ENCODE measurements around the gene HOXA1.

Gene HOXA1

DNA sequence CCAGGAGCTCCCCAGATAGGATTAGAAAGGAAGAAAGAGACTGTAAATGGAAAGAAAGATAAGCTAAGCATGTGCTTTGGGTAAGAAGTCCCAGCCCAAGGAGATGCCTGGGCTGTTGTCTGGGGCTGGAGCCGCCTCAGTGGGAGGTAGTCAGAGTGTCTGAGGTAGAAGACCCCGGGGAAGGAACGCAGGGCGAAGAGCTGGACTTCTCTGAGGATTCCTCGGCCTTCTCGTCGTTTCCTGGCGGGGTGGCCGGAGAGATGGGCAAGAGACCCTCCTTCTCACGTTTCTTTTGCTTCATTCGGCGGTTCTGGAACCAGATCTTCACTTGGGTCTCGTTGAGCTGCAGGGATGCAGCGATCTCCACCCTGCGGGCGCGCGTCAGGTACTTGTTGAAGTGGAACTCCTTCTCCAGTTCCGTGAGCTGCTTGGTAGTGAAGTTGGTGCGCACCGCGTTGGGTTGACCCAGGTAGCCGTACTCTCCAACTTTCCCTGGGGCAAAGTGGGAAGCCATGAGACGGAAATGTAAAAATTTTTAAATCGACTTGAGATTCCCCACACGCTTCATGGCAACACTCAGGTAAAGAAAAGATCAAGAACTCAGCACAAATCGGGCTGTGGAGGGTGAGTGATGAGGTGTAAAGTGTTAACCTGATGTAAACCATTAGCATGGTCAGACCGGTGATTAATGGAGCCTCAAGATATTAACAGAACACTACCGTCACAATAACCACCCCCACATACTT, 1.3 kb downstream of the HOXA1 start:
- peak overlapping the region; percentile 77 for H3K4me3 ChIP-seq (ENCODE audit: low read depth, low read length)
- H3K27me3 ChIP-seq (ENCODE audit: control insufficient read depth, insufficient read depth, low read length) = peaks cover 99% of the 10 kb centered on the region

DNA sequence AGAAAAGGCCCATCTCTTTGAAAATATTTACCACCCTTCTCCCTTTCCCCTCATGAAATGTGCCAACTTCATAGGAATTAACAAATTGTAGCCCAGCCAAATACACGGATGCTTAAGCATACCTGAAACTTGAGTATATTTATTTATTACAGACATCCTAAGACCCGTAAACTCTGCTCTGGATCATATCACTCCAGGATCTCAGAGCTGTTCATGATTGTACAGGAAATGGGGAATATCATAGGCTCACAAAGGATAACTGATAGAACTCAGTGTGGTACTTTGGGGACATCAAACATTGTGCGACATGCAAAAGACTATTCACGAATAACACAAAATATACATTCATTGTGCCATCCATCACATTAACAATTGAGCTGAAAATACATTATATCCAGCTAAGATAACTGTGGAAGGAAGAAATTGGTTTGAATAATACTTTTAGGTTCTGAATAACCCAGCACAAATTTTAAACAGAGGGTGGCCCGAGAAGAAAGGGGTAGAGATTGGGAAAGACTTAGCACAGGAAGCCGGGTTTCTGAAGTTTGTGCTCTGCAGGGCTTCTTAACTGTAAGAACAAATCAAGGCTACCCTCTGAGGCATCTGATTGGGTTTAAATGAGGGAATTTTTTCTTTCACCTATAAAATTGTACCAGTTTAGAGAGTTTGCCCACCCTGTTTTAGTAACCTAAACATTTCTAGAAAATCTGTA, 2.5 kb downstream of the HOXA1 start:
- no peak overlapping the region; the same call in 1 of the 2 replicates for H3K27ac ChIP-seq (ENCODE audit: low read depth, low read length)
- H3K27me3 ChIP-seq (ENCODE audit: control insufficient read depth, insufficient read depth, low read length) = peaks cover 99% of the 10 kb centered on the region
- H3K36me3 ChIP-seq (ENCODE audit: control insufficient read depth, insufficient read depth, low read length) = no peaks in the 10 kb centered on the region
- H3K9me3 ChIP-seq (ENCODE audit: control insufficient read depth, insufficient read depth, low read depth, low read length) = no peaks in the 10 kb centered on the region
- H3K9ac ChIP-seq (ENCODE audit: low read length) = peak overlapping the region; percentile 5
- H3K4me3 ChIP-seq (ENCODE audit: low read depth, low read length) = peak overlapping the region; percentile 77; the same call in 1 of the 2 replicates
- H3K4me1 ChIP-seq (ENCODE audit: control insufficient read depth, insufficient read depth, low read length) = peaks cover 60% of the 10 kb centered on the region

More for the DNA sequence above, 1.3 kb downstream of the HOXA1 start:
- H3K4me1 ChIP-seq (ENCODE audit: control insufficient read depth, insufficient read depth, low read length) = peaks cover 60% of the 10 kb centered on the region
- H3K36me3 ChIP-seq (ENCODE audit: control insufficient read depth, insufficient read depth, low read length) = no peaks in the 10 kb centered on the region
- peak overlapping the region; percentile 65 for H3K9ac ChIP-seq (ENCODE audit: low read length)
- H3K9me3 ChIP-seq (ENCODE audit: control insufficient read depth, insufficient read depth, low read depth, low read length) = no peaks in the 10 kb centered on the region
- H3K27ac ChIP-seq (ENCODE audit: low read depth, low read length) = no peak overlapping the region

DNA sequence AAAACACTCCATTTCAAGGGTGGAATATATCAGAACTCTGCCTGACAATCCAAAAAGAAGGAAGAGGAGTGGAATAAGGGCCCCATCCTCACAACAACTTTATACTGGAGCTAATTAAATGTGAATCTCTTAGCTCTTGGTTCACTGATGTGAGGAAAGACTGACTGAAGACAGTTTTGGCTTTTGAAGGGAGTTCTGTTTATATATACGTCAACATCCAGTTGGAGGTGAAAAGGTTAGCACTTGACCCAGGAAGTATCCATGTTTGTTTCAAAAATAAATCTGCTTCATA, 3.0 kb downstream of the HOXA1 start:
- Histone ChIP-seq H3K9ac (ENCODE audit: low read length) (peak overlapping the region; percentile 18), H3K36me3 (ENCODE audit: control insufficient read depth, insufficient read depth, low read length) (no peaks in the 10 kb centered on the region), H3K27ac (ENCODE audit: low read depth, low read length) (peak overlapping the region; percentile 36; the same call in 1 of the 2 replicates), H3K4me3 (ENCODE audit: low read depth, low read length) (peak overlapping the region; percentile 26; the same call in 1 of the 2 replicates), H3K9me3 (ENCODE audit: control insufficient read depth, insufficient read depth, low read depth, low read length) (no peaks in the 10 kb centered on the region), H3K27me3 (ENCODE audit: control insufficient read depth, insufficient read depth, low read length) (peaks cover 99% of the 10 kb centered on the region), H3K4me1 (ENCODE audit: control insufficient read depth, insufficient read depth, low read length) (peaks cover 55% of the 10 kb centered on the region)

DNA sequence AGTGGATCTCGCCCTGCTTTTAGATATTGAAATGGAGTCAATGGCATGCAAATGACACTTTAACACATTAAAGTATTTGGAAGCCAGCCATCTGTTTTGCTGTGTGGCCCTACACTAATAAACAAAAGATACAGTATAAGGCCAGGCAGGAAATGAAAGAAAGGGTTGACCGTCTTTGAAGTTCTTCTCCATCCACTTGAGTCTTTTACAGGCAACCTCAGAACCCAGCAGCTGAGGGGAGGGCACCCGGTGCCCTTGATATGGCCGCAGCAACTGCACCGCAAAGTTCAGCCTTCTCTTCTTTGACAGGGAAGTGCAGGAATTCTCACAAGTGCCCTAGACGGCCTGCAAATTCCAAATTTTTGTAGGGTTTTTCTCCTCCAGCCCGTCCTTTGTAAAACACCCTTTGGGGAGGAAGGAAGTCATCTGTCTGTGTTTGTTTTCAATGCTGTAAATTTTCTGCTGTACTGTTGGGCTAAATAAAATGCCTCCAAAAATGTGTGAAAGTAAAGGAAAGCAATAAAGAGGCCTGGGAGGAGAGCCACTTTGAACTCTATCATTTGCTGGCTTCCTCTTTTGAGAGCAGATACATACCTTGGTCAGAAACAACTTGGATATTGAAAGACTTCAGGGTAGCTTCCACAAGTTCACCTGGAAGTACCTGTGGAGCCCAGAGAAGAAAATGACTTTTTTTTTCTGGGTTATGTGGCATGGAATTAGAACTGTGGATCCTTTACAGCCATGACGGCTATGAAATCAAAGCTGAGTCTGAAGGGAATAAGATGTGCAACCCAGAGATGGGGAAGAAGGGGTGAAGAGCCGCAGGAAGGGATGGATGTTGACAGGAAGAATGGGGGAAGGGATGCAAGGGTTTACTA, 3.6 kb downstream of the HOXA1 start:
- H3K4me3 ChIP-seq (ENCODE audit: low read depth, low read length) = peak overlapping the region; percentile 26; the same call in 1 of the 2 replicates
- no peaks in the 10 kb centered on the region for H3K36me3 ChIP-seq (ENCODE audit: control insufficient read depth, insufficient read depth, low read length)
- H3K9me3 ChIP-seq (ENCODE audit: control insufficient read depth, insufficient read depth, low read depth, low read length) = no peaks in the 10 kb centered on the region
- H3K27me3 ChIP-seq (ENCODE audit: control insufficient read depth, insufficient read depth, low read length) = peaks cover 99% of the 10 kb centered on the region
- H3K4me1 ChIP-seq (ENCODE audit: control insufficient read depth, insufficient read depth, low read length) = peaks cover 51% of the 10 kb centered on the region
- H3K27ac ChIP-seq (ENCODE audit: low read depth, low read length) = peak overlapping the region; percentile 36; the same call in 1 of the 2 replicates
- H3K9ac ChIP-seq (ENCODE audit: low read length) = peak overlapping the region; percentile 18

DNA sequence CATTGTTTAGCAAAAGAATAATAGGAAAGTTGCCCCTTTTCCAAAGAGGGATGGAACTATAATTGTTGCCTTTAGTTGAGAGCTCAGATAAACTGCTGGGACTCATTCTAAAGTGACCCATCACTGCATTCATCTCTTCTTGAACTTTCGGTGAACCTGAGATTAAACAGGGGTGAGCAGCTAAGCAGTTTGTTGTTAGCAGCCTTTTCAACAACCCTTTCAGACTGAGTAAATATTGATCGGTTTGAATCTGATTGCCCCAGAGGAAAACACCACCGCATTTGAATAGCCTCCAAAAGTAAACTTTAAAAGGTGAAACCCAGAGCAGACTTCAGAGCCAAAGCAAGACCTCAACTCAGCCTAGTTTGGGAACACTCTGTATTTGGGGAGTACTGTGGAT, 4.7 kb downstream of the HOXA1 start:
- Histone ChIP-seq H3K36me3 (ENCODE audit: control insufficient read depth, insufficient read depth, low read length) (no peaks in the 10 kb centered on the region), H3K27ac (ENCODE audit: low read depth, low read length) (peak overlapping the region; percentile 3; the same call in 1 of the 2 replicates), H3K9ac (ENCODE audit: low read length) (peak overlapping the region; percentile 6), H3K4me3 (ENCODE audit: low read depth, low read length) (peak overlapping the region; percentile 16; the same call in 1 of the 2 replicates), H3K9me3 (ENCODE audit: control insufficient read depth, insufficient read depth, low read depth, low read length) (no peaks in the 10 kb centered on the region), H3K27me3 (ENCODE audit: control insufficient read depth, insufficient read depth, low read length) (peaks cover 88% of the 10 kb centered on the region), H3K4me1 (ENCODE audit: control insufficient read depth, insufficient read depth, low read length) (peaks cover 48% of the 10 kb centered on the region)

DNA sequence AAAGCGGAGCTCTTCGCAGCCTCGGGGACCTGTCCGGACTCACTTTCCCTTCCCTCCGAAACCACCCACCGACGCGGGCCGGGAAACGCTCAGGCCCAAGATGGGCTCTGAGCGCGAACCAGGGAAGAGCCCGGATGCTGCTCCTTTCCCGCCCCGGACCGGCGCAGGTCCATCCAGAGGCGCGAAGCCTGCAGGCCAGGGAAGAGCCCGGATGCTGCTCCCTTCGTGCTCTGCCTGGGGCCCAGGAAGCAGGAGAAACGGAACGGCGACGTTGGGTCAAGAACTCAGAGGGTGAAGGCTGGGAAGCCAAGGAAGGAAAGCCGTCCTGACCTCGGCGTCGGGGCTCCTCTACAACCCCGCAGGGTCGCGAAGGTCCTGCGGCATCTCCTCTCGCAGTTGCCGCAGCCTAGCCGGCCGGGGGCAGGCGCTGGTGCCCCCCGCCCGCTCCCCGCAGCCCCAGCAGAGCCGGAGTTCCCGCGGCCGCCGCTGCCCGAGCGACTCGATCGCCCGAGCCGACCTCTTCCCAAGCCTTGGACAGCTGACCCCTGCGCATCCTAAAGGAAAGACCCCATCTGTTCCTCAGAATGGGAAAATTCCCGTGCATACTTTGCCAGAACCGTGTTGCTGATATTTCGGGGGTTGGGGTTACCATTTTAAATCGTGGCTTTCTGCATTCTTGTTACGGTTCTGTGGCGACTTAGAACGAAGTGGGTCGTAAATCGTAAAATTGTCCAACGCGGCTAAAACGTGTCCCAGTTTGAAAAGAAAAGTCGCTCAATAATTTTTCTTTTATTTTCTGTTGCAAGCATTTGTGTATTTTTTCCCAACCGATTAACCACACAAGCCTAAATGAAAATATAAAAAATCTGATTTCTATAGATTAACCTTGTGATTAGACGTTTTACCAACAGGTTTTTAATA, 7.5 kb downstream of the HOXA1 start:
- H3K4me3 ChIP-seq (ENCODE audit: low read depth, low read length) = no peak overlapping the region
- no peak overlapping the region for H3K9ac ChIP-seq (ENCODE audit: low read length)
- no peaks in the 10 kb centered on the region for H3K36me3 ChIP-seq (ENCODE audit: control insufficient read depth, insufficient read depth, low read length)
- no peak overlapping the region for H3K27ac ChIP-seq (ENCODE audit: low read depth, low read length)
- no peaks in the 10 kb centered on the region for H3K9me3 ChIP-seq (ENCODE audit: control insufficient read depth, insufficient read depth, low read depth, low read length)
- peaks cover 31% of the 10 kb centered on the region for H3K4me1 ChIP-seq (ENCODE audit: control insufficient read depth, insufficient read depth, low read length)
- H3K27me3 ChIP-seq (ENCODE audit: control insufficient read depth, insufficient read depth, low read length) = peaks cover 59% of the 10 kb centered on the region

DNA sequence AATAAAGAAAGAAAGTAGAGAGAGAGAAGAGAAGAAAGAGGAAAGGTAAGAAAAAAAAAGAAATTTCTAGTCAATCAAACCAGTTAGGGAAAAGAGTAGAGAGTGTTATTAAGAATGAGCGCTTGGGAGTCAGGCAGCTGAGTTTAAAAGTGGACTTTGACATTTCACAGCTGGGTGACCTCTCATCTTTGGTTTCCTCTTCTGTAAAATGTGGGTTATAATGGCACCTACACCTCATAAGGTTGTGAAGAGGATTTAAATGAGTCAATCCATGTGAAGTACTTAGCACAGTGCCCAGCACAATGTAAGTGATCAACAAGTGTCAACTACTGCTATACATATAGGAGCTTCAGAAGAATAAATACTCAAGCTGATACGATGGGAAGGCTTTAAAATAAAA, 12.2 kb downstream of the HOXA1 start:
- Histone ChIP-seq H3K4me1 (ENCODE audit: control insufficient read depth, insufficient read depth, low read length) (peaks cover 12% of the 10 kb centered on the region), H3K27me3 (ENCODE audit: control insufficient read depth, insufficient read depth, low read length) (peaks cover 14% of the 10 kb centered on the region), H3K4me3 (ENCODE audit: low read depth, low read length) (no peak overlapping the region), H3K9me3 (ENCODE audit: control insufficient read depth, insufficient read depth, low read depth, low read length) (no peaks in the 10 kb centered on the region), H3K9ac (ENCODE audit: low read length) (no peak overlapping the region), H3K36me3 (ENCODE audit: control insufficient read depth, insufficient read depth, low read length) (no peaks in the 10 kb centered on the region), H3K27ac (ENCODE audit: low read depth, low read length) (no peak overlapping the region)

DNA sequence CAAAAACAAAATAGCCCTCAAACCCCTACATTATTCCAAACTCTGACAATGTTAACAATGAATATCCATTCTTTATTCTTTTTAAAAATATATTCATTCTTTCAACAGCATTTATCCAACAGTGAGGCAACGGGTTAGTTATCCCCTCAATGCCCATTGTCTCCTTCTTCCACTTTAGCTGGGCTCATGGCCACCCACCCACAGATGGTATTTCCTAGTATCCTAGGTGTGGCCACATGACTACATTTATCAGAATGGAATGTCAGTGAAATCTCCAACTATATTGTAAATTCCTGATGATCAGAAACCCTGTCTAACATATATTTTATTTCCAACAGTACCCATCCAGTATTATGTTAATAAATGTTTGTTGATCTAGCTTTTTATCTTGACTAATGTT, 13.6 kb downstream of the HOXA1 start:
- Histone ChIP-seq H3K27me3 (ENCODE audit: control insufficient read depth, insufficient read depth, low read length) (no peaks in the 10 kb centered on the region; the same call in 1 of the 2 replicates), H3K9me3 (ENCODE audit: control insufficient read depth, insufficient read depth, low read depth, low read length) (no peaks in the 10 kb centered on the region), H3K4me3 (ENCODE audit: low read depth, low read length) (no peak overlapping the region), H3K36me3 (ENCODE audit: control insufficient read depth, insufficient read depth, low read length) (no peaks in the 10 kb centered on the region), H3K9ac (ENCODE audit: low read length) (no peak overlapping the region), H3K4me1 (ENCODE audit: control insufficient read depth, insufficient read depth, low read length) (peaks cover 12% of the 10 kb centered on the region), H3K27ac (ENCODE audit: low read depth, low read length) (no peak overlapping the region)

DNA sequence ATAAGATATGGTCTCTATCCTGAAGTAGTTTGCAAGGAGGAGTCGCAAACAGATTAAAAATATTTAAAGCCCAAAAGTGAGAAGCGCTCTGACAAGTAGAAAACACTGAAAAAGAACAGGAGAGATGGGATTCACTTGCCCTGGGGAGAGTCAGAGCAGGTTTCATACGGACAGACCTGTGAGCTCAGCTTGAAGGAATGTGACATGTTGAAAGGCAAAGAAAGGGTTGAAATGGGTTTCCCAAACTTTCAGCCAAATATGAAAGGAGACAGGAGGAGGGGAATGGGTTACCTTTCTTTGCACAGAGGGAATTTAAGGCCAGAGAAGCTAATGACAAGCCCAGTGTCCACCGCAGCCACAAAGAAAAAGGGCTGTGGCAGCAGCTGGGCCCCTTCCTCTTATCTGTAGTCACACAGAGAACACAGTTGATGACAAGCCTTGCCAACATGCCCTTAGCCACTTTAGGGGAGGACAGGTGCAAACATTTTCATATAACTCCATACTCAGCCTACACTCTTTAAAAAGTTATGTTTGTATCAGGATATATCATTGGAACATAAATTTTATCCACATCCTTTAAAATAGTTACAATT, 14.9 kb downstream of the HOXA1 start:
- Histone ChIP-seq H3K4me3 (ENCODE audit: low read depth, low read length) (no peak overlapping the region), H3K4me1 (ENCODE audit: control insufficient read depth, insufficient read depth, low read length) (peaks cover 12% of the 10 kb centered on the region), H3K9me3 (ENCODE audit: control insufficient read depth, insufficient read depth, low read depth, low read length) (0 out of 2 replicates have a peak, but pooled peaks cover 3% of the 10 kb centered on the region), H3K27me3 (ENCODE audit: control insufficient read depth, insufficient read depth, low read length) (no peaks in the 10 kb centered on the region), H3K36me3 (ENCODE audit: control insufficient read depth, insufficient read depth, low read length) (no peaks in the 10 kb centered on the region), H3K27ac (ENCODE audit: low read depth, low read length) (no peak overlapping the region), H3K9ac (ENCODE audit: low read length) (no peak overlapping the region)

Data from HUES6 (cell line).